NCI-H345 (cell line): ENCODE measurements around the gene NTSR1.

Experiments
- DNase-seq: peaks from one replicate; lab custom pipeline; 2025; lab: John Stamatoyannopoulos, UW

Gene NTSR1

GRCh38 chr20:62693524-62693922 is 15.1 kb upstream of the NTSR1 start:
- DNase-seq, result no peak

- DNase-seq, result no peak
Observed at GRCh38 chr20:62694106-62694505, 14.5 kb upstream of the NTSR1 start.

DNA sequence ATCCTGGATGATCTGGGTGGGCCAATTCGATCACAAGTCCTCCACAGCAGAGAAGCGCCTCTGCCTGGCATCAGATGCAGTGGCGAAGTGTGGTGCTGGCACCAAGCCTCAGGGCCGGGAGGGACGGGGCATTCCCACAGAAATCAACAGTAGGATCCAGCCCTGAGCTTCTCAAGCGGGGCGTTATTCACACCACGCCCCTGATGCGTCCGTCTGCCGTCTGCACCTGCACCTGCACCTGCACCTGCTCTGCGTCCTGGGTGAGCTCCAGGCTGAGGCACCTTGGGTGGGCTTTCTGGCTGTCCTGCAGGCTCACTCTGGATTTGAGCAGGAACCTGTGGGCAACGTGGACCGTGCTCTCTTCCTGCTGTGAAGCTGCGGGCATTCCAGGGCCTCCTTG is 13.8 kb upstream of the NTSR1 start:
- DNase-seq, result peak; percentile 74

GRCh38 chr20:62695448-62696414 is 12.9 kb upstream of the NTSR1 start:
- DNase-seq, result no peak

GRCh38 chr20:62696434-62696957 is 12.1 kb upstream of the NTSR1 start:
- DNase-seq, result peak; percentile 31

DNA sequence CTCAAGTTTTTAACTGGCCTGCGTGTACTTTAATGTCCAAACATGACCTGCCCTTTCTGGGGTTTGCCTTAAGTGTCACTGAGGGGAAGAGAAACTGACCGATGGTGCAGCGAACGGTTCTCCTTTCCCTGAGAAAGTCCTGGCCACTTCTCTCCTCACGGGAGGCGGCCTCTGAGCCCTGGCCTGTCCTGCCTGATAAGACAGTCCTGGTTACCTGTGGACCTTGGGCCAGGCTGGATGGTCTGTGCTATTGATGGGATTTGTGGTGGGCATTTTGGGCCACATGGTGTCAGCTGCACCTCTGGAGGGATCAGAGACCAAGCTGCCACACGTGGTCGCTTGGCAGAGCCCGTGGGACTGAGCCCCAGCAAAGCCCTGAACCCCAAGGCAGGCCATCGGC is 11.6 kb upstream of the NTSR1 start:
- no peak for DNase-seq

GRCh38 chr20:62697468-62697912 is 11.1 kb upstream of the NTSR1 start:
- peak; percentile 39 for DNase-seq

- DNase-seq, result no peak
Observed at GRCh38 chr20:62698231-62698630, 10.4 kb upstream of the NTSR1 start.

DNA sequence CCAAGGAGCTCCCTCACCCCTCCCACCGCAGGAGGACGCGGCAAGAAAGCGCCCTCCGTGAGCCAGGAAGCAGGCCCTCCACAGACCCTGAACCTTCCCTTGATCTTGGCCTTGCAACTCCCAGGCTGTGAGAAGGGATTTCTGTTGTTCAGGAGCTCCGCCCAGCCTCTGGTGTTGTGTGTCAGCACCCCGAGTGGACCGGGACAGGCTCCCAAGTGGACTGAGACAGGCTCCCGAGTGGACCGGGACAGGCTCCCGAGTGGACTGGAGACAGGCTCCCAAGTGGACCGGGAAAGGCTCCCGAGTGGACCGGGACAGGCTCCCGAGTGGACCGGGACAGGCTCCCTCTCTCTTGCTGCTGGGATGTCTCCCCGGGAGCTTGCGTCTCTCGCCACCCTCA is 9.3 kb upstream of the NTSR1 start:
- no peak for DNase-seq

DNA sequence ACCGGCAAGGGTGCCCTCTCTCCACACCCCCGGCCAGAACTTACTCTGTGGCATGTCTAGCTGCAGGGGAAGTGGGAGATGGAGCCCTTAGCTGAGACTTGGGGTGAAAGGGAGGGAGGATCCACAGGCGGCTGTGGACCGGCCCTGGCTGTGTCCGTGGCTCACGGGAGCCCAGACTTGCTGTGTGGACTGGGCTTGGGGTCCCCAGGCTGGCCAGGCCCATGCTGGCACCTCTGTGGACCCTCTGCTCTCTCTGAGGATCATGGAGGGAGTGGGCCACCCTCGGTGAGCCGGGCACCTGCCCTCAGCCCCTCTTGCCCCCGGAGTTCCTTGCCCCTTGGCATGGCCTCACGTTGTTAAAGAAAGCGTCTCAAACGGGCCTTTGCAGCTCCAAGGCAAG is 8.9 kb upstream of the NTSR1 start:
- DNase-seq, result no peak

DNA sequence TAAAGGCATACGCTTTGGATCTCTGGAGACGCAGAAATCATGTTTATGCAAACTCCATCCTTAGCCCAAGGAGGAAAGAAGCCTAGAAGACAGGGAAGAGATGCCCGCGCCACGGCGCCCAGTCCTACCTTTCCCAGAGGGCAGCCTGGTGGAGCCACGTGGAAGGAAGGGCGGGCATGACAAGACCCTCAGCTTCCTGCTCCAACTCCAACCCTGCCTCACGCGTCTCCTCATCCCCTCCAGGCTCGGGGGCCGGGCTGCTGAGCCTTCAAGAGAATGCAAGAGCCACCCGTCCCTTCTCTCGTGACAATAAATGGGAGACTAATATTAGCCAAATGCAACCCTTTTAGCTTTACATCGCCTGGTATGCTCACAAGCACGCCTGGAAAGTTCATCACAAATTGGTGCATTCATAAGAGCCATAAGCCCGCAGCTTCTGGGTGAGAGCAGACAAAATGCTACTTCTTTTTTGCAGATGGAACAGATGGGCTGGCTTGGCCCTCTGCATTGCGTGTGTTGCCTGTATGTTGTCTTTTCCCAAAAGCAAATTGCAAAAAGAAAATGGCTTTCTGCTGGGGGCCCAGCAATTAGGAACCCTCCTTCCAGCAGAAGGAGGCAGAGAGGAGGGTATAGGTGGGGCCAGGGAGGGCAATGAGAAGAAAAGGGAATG is 8.2 kb upstream of the NTSR1 start:
- DNase-seq, result no peak

GRCh38 chr20:62701161-62702012 is 7.2 kb upstream of the NTSR1 start:
- no peak for DNase-seq

- DNase-seq, result no peak
Observed at GRCh38 chr20:62702013-62702300, 6.7 kb upstream of the NTSR1 start.

DNA sequence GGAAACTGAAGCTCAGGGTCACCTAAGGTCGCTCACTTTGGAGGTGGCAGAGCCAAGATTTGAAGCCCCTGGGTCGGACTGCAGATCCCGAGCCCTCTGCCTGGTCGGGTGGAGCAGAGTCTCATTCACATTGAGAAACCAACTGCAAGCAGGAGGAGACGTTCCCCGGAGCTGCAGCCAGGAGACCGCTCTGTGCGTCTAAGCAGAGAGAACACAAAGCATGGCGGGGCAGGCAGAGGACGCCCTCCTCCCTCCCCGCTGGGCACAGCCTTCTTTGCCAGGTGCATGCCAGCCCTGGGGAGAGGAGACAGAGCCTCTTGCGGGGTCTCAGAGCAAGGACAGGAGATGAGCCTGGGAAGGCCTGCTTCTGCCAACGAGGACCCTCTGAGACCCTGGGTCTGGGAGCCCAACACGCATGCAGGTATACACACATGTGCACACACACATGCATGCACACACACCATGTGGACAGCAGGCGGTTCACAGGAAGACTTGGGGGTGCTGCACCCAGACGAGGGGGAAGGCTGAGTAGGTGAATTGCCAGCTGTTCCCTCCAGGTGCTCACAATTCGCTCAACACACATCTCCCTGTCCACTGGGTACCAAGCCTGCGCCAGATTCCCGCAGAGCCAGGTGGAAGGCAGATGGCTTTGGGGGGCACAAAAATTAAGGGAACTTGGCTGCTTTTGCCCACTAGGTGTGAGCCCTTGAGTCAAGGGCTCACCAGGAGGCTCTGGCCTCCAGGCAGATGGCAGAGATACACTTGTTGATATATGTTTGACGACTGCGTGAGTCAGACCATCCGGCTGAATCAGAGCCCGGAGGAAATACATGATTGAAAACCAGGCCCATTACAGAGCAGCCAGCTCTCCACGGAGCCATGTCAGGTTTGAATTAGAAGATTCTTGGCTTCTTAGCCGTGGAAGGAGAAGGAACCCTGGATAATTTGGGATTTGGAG is 5.5 kb upstream of the NTSR1 start:
- DNase-seq, result peak; percentile 78

- no peak for DNase-seq
Observed at GRCh38 chr20:62703853-62704228, 4.8 kb upstream of the NTSR1 start.

GRCh38 chr20:62704341-62704948 is 4.2 kb upstream of the NTSR1 start:
- DNase-seq, result peak; percentile 99

- no peak for DNase-seq
Observed at GRCh38 chr20:62705627-62706026, 3.0 kb upstream of the NTSR1 start.

GRCh38 chr20:62706344-62706743 is 2.3 kb upstream of the NTSR1 start:
- DNase-seq, result no peak

GRCh38 chr20:62706857-62707256 is 1.8 kb upstream of the NTSR1 start:
- DNase-seq, result no peak

GRCh38 chr20:62707276-62707920 is 1.2 kb upstream of the NTSR1 start:
- DNase-seq, result peak; percentile 55
